ENCODE data around the gene EMD.
"Not testable (repeated sequence)": the region's sequence is repeated elsewhere in the genome, so short reads cannot be mapped to it uniquely, and the experiment has no call there.

The EMD gene

DNA sequence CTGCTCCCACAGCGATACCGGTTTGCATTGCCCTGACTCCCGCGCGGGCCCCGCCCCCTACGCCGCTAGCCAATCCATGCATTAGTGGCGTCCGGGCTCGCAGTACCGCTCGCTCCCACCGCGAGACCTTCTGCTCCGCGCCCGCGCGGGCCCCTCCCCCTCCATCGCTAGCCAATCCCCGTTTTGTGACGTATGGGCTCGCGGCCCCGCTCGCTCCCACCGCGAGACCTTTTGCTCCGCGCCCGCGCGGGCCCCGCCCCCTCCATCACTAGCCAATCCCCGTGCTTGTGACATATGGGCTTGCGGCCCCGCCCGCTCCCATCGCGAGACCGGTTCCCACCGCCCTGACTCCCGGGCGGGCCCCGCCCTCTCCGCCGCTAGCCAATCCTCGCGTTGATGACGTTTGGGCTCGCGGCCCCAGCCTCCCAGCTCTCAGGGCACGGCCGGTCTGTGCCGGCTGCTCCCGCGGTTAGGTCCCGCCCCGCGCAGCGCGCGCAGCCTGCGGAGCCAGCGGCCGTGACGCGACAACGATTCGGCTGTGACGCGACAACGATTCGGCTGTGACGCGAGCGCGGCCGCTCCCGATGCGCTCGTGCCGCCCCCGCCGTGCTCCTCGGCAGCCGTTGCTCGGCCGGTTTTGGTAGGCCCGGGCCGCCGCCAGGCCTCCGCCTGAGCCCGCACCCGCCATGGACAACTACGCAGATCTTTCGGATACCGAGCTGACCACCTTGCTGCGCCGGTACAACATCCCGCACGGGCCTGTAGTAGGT is at the start of gene EMD:
TSS of gene EMD (plus strand) at position 497 of the 770 bp plus-strand sequence. CDS start at position 687, 190 bp downstream.
- peak; percentile 96 for DNase-seq

DNA sequence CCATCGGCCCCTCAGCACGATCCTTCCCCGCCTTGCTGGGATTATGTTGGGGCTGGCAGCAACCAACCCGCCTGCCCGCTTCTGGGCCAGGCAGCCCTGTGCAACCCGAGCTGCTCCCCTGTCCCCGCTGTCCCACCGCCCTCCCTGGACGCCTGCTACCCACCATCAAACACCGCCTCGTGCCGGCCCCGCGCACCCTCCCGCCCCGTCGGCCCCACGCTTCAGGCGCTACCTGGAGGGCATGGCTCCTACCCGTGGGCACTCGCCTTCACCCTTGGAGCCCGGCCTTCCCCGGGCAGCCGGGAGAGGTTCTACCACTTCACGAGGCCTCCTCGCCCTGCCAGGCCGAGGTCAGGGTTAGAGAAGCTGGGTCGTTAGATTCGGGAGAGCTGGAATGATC is 46.5 kb upstream of the EMD start:
- DNase-seq = no peak

DNA sequence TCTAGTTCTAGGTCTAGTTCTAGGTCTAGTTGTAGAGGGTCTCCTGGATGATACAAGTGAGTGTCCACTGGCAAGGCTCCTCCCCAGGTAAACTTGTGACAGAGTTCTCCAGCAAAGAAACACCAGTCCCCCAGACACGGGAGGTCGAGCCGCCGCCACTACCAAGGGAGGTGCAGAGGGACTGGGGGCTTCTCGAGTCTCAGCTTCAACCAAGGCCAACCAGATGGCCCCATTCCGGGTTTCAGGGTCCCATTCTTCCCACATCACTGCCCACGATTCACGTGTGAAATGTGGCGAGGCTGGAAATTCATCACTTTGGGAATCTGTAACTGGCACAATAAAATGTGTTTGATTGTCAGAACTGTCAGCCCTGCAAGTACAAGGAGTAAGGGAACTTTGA is 46.0 kb upstream of the EMD start:
- no peak for DNase-seq

DNA sequence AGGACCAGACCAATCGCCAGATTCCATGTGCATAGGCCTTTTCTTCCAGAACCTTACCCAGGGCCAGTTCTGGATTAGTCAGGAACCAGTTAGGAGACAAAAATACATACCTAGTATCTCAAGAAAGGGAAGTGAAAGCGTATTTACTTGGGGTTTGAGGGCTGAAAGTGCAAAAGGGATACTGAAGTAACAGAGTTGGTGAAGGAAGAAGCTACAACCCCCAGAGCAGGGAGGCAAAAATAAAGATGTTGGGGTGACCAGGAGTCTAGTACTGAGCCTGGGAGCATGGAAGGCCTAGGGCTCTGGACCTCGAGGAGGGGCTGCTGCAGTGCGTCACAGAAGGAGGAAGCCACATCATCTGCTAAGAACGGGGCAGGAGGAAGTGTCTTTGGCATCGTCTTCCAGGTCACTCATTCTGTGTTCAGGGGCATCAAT is 45.2 kb upstream of the EMD start:
- DNase-seq = no peak

- peak; percentile 45 for DNase-seq
These were observed 44.6 kb upstream of the EMD start for GRCh38 chrX:154334496-154334895.

- DNase-seq = not testable (repeated sequence)
These were observed 37.4 kb upstream of the EMD start for GRCh38 chrX:154341399-154342298.

- DNase-seq = not testable (repeated sequence)
These were observed 36.0 kb upstream of the EMD start for GRCh38 chrX:154343063-154343462.

DNA sequence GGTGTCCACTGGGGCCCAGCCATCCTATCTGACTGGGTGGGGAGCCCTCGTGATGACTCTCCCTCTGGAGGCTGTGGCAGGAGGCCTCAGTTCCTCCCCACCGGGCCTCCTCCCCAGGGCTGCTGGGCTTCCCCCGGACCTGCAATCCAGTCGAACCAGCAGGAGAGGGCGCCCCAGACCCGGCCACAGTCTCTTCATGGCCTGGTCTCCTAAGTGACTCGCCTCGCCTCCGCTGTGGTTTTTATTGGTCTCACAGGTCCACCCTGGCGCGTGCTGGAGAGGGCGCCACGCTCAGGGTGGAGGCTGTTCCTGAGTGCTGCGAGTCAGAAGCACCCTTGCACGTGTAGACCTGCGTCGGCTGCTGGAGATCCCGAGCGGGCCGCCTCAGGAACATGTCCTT is 35.5 kb upstream of the EMD start:
- not testable (repeated sequence) for DNase-seq

- no peak for DNase-seq
These were observed 31.0 kb upstream of the EMD start for GRCh38 chrX:154348114-154348531.

GRCh38 chrX:154348646-154349358 is 30.3 kb upstream of the EMD start:
- DNase-seq = no peak

- DNase-seq = no peak
These were observed 29.6 kb upstream of the EMD start for GRCh38 chrX:154349359-154349935.

DNA sequence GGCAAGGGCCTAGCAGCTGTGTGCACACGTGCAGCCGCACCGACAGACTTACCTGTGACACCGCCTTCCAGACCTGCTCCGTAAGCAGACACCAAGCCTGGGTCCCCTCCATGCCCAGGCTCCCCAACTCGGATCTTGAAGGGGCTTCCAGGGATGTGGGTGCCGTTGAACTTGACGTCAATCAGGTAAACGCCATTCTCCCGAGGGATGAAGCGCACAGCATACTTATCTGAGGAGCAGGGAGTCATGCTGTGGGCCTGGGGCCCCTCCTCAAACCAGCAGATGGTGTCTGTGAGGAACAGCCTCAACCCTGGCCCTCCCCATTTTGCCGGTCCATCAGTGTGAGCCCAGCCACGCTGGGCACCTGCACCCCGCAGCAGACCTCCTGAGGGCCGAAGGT is 29.1 kb upstream of the EMD start:
- no peak for DNase-seq

DNA sequence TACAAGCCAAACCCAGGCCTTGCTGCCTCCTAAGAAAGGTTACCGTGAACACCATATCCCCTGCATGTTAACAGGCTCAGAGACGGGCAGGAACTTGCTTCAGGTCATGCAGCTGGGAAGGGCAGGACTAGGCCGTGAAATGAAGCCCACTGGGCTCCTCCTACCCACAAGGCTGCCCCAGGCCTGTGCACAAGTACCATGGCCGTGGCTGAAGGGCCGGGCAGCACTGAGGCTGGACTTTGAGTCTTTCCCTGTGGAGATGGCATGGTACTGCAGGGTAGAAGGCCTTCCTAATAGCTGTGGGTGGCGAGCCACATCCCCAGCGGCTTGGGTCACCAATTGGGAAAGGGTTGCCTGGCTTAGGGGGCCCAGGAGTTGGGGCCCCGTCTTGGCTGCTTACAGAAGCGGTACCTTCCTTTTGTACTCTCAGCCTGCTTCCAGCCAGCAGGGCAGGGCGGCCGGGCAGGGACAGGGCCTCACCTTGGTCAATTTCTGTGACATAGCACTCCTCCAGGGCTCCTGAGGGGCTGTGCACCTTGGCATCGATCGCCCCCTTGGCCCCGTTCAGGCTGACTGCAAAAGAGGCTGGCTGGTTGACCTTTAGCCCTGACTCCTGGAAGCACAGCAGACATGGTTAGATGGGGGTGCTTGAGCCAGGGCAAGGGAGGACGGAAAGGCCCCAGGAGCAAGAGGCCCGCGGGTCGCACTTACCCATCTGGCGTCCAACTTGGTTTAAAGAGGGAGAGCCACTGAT is 28.5 kb upstream of the EMD start:
- no peak for DNase-seq

DNA sequence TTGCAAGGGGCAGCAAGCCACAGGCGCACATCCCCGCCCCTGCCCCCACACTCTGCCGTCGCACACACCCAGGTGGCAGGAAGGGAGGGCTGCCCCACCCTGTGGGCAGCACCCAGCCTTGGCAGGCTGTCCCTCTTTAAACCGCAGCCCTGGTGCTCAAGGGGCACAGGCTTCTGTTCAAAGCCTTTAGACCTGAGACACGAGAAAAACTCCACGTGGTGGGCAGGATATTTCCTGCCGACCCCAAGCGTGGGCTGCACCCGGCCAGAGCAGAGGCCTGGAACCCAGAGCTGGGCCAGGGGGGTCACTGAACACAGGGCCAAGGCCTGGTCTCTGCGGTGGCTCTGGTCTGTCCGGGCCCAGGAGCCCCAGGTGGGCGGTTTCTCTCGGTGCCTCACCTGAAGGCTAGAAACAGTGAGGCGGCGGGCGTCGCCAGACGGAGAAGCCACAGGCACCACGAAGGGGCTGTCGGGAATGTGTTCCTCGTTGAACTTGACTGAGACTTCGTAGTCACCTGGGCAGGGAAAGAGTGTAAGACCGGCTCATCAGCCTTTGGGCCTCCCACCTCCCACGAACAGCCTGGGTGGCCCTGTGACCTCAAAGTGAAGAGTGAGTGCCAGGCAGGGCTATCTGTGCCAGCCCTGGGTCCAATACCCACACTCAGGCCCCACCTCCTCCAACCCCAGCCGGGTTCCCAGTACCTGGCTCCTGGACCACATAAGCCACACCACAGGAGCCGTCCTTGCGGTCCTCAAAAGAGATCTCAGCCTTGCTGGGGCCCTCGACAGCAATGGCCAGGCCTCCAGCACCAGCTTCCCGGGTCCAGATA is 27.7 kb upstream of the EMD start:
- DNase-seq = no peak

DNA sequence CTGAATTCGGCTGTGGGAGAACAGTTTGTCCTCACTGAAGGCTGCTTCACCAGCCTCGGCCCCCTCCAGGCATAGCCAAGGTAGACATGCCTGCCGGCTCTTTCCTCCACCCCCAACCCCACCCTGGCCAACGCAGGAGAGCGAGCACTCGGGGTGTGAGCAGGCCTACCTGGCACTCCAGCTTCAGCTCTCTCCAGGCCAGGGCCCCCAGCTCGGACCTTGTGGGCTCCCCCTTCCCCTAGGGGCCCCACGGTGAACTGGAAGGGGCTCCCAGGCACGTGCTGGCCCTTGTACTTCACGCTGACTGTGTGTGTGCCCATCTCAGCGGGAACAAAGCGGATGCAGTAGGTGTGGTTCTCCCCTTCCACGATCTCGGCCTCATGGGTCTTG is 27.1 kb upstream of the EMD start:
- no peak for DNase-seq

- no peak for DNase-seq
These were observed 26.6 kb upstream of the EMD start for GRCh38 chrX:154352466-154352865.

GRCh38 chrX:154353172-154353843 is 25.8 kb upstream of the EMD start:
- DNase-seq = no peak

DNA sequence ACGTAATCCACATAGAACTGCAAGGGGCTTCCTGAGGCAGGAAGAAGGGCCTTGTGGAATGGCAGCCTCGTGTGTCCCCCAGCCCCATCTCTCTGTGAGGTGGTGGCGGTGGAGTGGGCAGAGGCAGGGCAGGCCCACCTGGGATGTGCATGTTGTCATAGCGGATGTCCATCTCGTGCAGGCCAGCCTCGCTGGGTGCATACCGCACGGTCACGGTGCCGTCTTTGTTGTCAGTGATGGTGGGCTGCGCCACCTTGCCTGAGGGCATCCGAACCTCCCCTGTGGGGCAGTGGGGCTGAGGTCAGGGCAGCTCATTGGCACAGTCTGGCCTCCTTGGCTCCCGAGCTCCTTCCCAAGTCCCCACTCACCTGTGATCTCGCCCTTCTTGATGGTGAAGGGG is 25.1 kb upstream of the EMD start:
- no peak for DNase-seq

GRCh38 chrX:154354516-154354915 is 24.6 kb upstream of the EMD start:
- no peak for DNase-seq

- DNase-seq = no peak
These were observed 23.9 kb upstream of the EMD start for GRCh38 chrX:154355094-154355775.

All from stimulated activated CD4-positive, alpha-beta T cell treated with anti-CD3 and anti-CD28 coated beads, Interleukin-1b, Interleukin-23, amount 100 ng/mL, for 48 hours (primary cell).